B cell (primary cell): ENCODE measurements around the gene CALY. TPM values are rescaled to one million over a fixed set of nuclear protein-coding genes. Genes with fewer than 3 reads are reported as not detected.
"Not testable (repeated sequence)": the region's sequence is repeated elsewhere in the genome, so short reads cannot be mapped to it uniquely, and the experiment has no call there.

Experiments
- ATAC-seq: fragments of 200-7000 bp; cut with Tn5 transposase; one replicate; pipeline ENCODE4 v1.10.0; 2021; ENCODE audit warnings: low read depth, mild to moderate bottlenecking, moderate number of reproducible peaks, moderate library complexity
- CTCF ChIA-PET: fragments of 350-600 bp; sonication (Branson Sonifier 250); formaldehyde crosslinking; loops from one replicate; lab custom pipeline; 2021; ENCODE audit warnings: antibody characterized with exemption, inconsistent platforms; lab: Charles Lee
- POLR2A ChIA-PET: fragments of 350-600 bp; sonication (Branson Sonifier 250); formaldehyde crosslinking; loops from one replicate; lab custom pipeline; 2021; ENCODE audit warnings: antibody characterized with exemption; lab: Charles Lee
- DNase-seq: peaks from one replicate; pipeline ENCODE4 v3.0.0; 2013
- H2AFZ ChIP-seq: 2 replicates; pipeline ENCODE4 v1.6.1; 2012; ENCODE audit warnings: mild to moderate bottlenecking, low read depth, low read length; ENCODE audit not compliant: insufficient read depth, poor library complexity, severe bottlenecking
- H3K27ac ChIP-seq, 2 donors: 1 replicate in 1 of 2; 2 replicates in 1 of 2; pipeline ENCODE4 v1.5.1; 2012 to 2013; ENCODE audit warnings: low read length in 2 of 2, mild to moderate bottlenecking in 2 of 2, moderate library complexity in 1 of 2
- H3K27me3 ChIP-seq, 4 experiments: fragments of 200-600 bp in 1 of 4; sonication (generic) in 1 of 4; replicated peaks in 1 of 4; 1 replicate in 2 of 4; 2 replicates in 2 of 4; pipeline versions ENCODE4 v1.6.1 to v1.7.0; 2013 to 2016; ENCODE audit warnings: low read length in 3 of 4, mild to moderate bottlenecking in 2 of 4, mixed read lengths in 1 of 4, moderate library complexity in 1 of 4; ENCODE audit not compliant: insufficient read depth in 4 of 4, control insufficient read depth in 3 of 4; ENCODE audit errors: control extremely low read depth in 1 of 4
- H3K36me3 ChIP-seq, 2 experiments: replicated peaks in 1 of 2; 1 replicate in 1 of 2; 2 replicates in 1 of 2; pipeline versions ENCODE4 v1.6.1 to v1.7.1; 2013; ENCODE audit warnings: low read length in 1 of 2; ENCODE audit not compliant: insufficient read depth in 2 of 2, control insufficient read depth in 1 of 2; ENCODE audit errors: control extremely low read depth in 1 of 2, extremely low read depth in 1 of 2
- H3K4me1 ChIP-seq, 2 donors: fragments of 200-600 bp in 1 of 2; sonication (generic) in 1 of 2; 1 replicate in 1 of 2; 2 replicates in 1 of 2; pipeline versions ENCODE4 v1.5.1 to v1.6.1; 2013 to 2017; ENCODE audit warnings: low read length in 2 of 2; ENCODE audit not compliant: control insufficient read depth in 2 of 2, insufficient read depth in 2 of 2
- H3K4me2 ChIP-seq: replicated peaks from 2 replicates; pipeline ENCODE3; 2012; ENCODE audit warnings: mild to moderate bottlenecking, low read depth, low read length; ENCODE audit not compliant: poor library complexity, severe bottlenecking
- H3K4me3 ChIP-seq, 5 experiments: fragments of 200-600 bp in 1 of 5; sonication (generic) in 1 of 5; 1 replicate in 3 of 5; 2 replicates in 2 of 5; pipeline versions ENCODE4 v1.5.1 to v1.7.0; 2011 to 2016; ENCODE audit warnings: low read length in 4 of 5, mild to moderate bottlenecking in 4 of 5, low read depth in 2 of 5, control low read depth in 1 of 5, moderate library complexity in 1 of 5; ENCODE audit not compliant: insufficient read depth in 1 of 5; ENCODE audit errors: control extremely low read depth in 1 of 5, extremely low read depth in 1 of 5
- H3K79me2 ChIP-seq: fragments of 200-600 bp; sonication (generic); one replicate; pipeline ENCODE4 v1.6.0; 2016; ENCODE audit warnings: low read length; ENCODE audit not compliant: control insufficient read depth, insufficient read depth
- H3K9ac ChIP-seq: fragments of 200-600 bp; sonication (generic); 2 replicates; pipeline ENCODE4 v1.6.1; 2017; ENCODE audit warnings: mild to moderate bottlenecking, low read length, moderate library complexity
- H3K9me3 ChIP-seq, 3 donors: one replicate each; pipeline versions ENCODE4 v1.6.1 to v1.7.1; 2013; ENCODE audit warnings: low read length in 2 of 3; ENCODE audit not compliant: control insufficient read depth in 2 of 3, insufficient read depth in 1 of 3; ENCODE audit errors: control extremely low read depth in 1 of 3
- H4K20me1 ChIP-seq: 2 replicates; pipeline ENCODE4 v1.6.0; 2012; ENCODE audit warnings: mild to moderate bottlenecking, low read length; ENCODE audit not compliant: insufficient read depth, control insufficient read depth, poor library complexity, severe bottlenecking
- H3K27ac Mint-ChIP-seq: one replicate; pipeline ENCODE4 v1.8.0; 2021; ENCODE audit warnings: mixed read lengths
- H3K27me3 Mint-ChIP-seq: one replicate; pipeline ENCODE4 v1.8.0; 2021; ENCODE audit warnings: mixed read lengths
- H3K4me1 Mint-ChIP-seq: one replicate; pipeline ENCODE4 v1.8.0; 2021; ENCODE audit warnings: mixed read lengths
- H3K4me3 Mint-ChIP-seq: one replicate; pipeline ENCODE4 v1.8.0; 2021; ENCODE audit warnings: mixed read lengths
- H3K9me3 Mint-ChIP-seq: one replicate; pipeline ENCODE4 v1.8.0; 2022; ENCODE audit warnings: mixed read lengths; ENCODE audit not compliant: insufficient read depth
- EZH2 ChIP-seq: IDR thresholded peaks from 2 replicates; pipeline ENCODE4 v1.6.1; 2012; ENCODE audit warnings: borderline replicate concordance, low read depth, mild to moderate bottlenecking, moderate library complexity, low read length; ENCODE audit not compliant: insufficient read depth, poor library complexity, severe bottlenecking
- WGBS: methylation state at CpG from one replicate; pipeline ENCODE4 v1.1.5; 2013; ENCODE audit warnings: missing lambda C conversion rate; ENCODE audit not compliant: insufficient coverage; 5-methylcytosine and 5-hydroxymethylcytosine counted together
- intact Hi-C: fragments of 100-400 bp; cut with micrococcal nuclease; formaldehyde crosslinking; loops from one replicate; pipeline ENCODE4 v1.10.0; 2022
- polyA plus RNA-seq: library from polyadenylated mRNA; depleted of rRNA; stranded (reverse); fragments of >200 nt; gene quantifications from 2 replicates; pipeline ENCODE4 v1.2.3, GENCODE V29; 2012
- total RNA-seq, 2 donors: library from RNA; stranded (reverse); fragments of 120-200 nt in 1 of 2; gene quantifications; 1 replicate in 1 of 2; 2 replicates in 1 of 2; pipeline versions ENCODE4 v1.2.3 to v1.2.4, GENCODE V29; 2013 to 2022
- TF ChIP-seq, protein P1 (sequence below): fragments of 200-600 bp; IDR thresholded peaks from one replicate; pipeline ENCODE4 v1.8.0; 2022; ENCODE audit warnings: antibody characterized with exemption, mild to moderate bottlenecking

Gene CALY
- total and polyA plus RNA-seq, 2 donors (not counting 1 experiment from before 2014, with no cell fraction given), result 0.21 TPM; not detected in 1

DNA sequence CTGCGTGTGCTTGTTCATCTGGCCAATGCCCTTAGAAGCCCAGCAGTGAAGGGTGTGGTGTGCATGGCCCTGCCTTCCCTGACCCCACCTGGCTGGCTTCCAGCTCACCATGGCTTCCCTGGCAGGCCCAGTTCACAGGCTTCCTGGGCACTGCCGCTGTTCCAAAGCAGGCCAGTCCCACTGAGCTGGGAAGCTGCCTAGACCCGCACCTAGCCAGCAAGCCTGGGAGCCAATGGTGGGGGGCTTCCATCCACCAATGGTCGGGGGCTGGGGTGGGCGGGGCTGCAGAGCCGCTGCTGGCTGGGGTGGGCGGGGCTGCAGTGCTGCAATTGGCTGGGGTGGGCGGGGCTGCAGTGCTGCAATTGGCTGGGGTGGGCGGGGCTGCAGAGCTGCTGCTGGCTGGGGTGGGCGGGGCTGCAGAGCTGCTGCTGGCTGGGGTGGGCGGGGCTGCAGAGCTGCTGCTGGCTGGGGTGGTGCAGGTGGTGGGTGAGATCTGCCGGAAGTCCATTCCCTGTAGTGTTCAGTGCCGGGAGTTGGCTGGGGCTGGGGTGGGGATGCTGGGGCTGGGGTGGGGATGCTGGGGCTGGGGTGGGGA lies 12.4 kb downstream of the CALY start:
- peaks cover 0 to 24% (median 0%) of the 10 kb centered on the region in 3 donors for H3K9me3 ChIP-seq
- peaks cover 3% of the 10 kb centered on the region for H3K9me3 Mint-ChIP-seq
- H3K79me2 ChIP-seq, result no peaks in the 10 kb centered on the region
- H3K4me3 Mint-ChIP-seq, result peak overlapping the region; percentile 24
- no peak overlapping the region for H3K27ac ChIP-seq
- H3K9ac ChIP-seq, result peak overlapping the region; percentile 57
- DNase-seq, result peak; percentile 57
- no peaks in the 10 kb centered on the region for H4K20me1 ChIP-seq
- ChIA-PET CTCF (interaction anchor here (0.6 to 1.6 kb wide), 3 partner anchors 9 to 181 kb away, joined by 3 to 6 read pairs (median 3); partner anchors contain the start of gene MTG1), POLR2A (interaction anchor here (0.7 to 0.9 kb wide), 2 partner anchors 9 to 49 kb away, joined by 3 read pairs; no protein-coding TSS in a partner anchor)
- peaks cover 17 to 34% of the 10 kb centered on the region in 2 donors for H3K4me1 ChIP-seq
- intact Hi-C loops, result no loop called here
- H3K36me3 ChIP-seq, result no peaks in the 10 kb centered on the region
- H3K27ac Mint-ChIP-seq, result peak overlapping the region; percentile 33
- H3K4me1 Mint-ChIP-seq, result peaks cover 15% of the 10 kb centered on the region
- H3K4me3 ChIP-seq, result no peak overlapping the region
- TF ChIP-seq, protein P1, sequence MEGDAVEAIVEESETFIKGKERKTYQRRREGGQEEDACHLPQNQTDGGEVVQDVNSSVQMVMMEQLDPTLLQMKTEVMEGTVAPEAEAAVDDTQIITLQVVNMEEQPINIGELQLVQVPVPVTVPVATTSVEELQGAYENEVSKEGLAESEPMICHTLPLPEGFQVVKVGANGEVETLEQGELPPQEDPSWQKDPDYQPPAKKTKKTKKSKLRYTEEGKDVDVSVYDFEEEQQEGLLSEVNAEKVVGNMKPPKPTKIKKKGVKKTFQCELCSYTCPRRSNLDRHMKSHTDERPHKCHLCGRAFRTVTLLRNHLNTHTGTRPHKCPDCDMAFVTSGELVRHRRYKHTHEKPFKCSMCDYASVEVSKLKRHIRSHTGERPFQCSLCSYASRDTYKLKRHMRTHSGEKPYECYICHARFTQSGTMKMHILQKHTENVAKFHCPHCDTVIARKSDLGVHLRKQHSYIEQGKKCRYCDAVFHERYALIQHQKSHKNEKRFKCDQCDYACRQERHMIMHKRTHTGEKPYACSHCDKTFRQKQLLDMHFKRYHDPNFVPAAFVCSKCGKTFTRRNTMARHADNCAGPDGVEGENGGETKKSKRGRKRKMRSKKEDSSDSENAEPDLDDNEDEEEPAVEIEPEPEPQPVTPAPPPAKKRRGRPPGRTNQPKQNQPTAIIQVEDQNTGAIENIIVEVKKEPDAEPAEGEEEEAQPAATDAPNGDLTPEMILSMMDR, result no peak
- TF ChIP-seq EZH2, result no peak
- WGBS, result 14% methylated on average over 9 of the region's 13 CpGs
- peak; percentile 71 for ATAC-seq
- peaks cover 0 to 52% (median 37%) of the 10 kb centered on the region in 4 experiments for H3K27me3 ChIP-seq
- peaks cover 50% of the 10 kb centered on the region for H3K27me3 Mint-ChIP-seq
- no peak overlapping the region for H2AFZ ChIP-seq
- H3K4me2 ChIP-seq, result peak overlapping the region; percentile 85

- H4K20me1 ChIP-seq, H3K9me3 Mint-ChIP-seq, H3K4me2 ChIP-seq, H3K4me3 Mint-ChIP-seq, H2AFZ ChIP-seq, H3K79me2 ChIP-seq, ATAC-seq, H3K4me3 ChIP-seq, POLR2A ChIA-PET, H3K27ac Mint-ChIP-seq, intact Hi-C loops, DNase-seq, H3K36me3 ChIP-seq, H3K27ac ChIP-seq, H3K9ac ChIP-seq: not testable (repeated sequence)
- Histone ChIP-seq H3K4me1 (peaks cover 26 to 33% of the 10 kb centered on the region in 2 donors), H3K27me3 (peaks cover 0 to 41% (median 25%) of the 10 kb centered on the region in 4 experiments), H3K9me3 (peaks cover 0 to 28% (median 0%) of the 10 kb centered on the region in 3 donors)
- no CpG with 5 or more reads among the region's 14 CpGs for WGBS
- Mint-ChIP-seq H3K27me3 (peaks cover 40% of the 10 kb centered on the region), H3K4me1 (peaks cover 21% of the 10 kb centered on the region)
- CTCF ChIA-PET, result interaction anchor here (1.9 kb wide), 1 partner anchor 8 kb away, joined by 6 read pairs; no protein-coding TSS in a partner anchor
Observed at GRCh38 chr10:133322064-133322709, 14.5 kb downstream of the CALY start.

- H3K79me2 ChIP-seq, H3K36me3 ChIP-seq, H3K4me3 Mint-ChIP-seq, H3K9me3 Mint-ChIP-seq, H3K4me2 ChIP-seq, ATAC-seq, H3K27ac Mint-ChIP-seq, intact Hi-C loops, H4K20me1 ChIP-seq, H3K4me3 ChIP-seq, H2AFZ ChIP-seq, DNase-seq, H3K9ac ChIP-seq, H3K27ac ChIP-seq: not testable (repeated sequence)
- Histone ChIP-seq H3K4me1 (peaks cover 20 to 21% of the 10 kb centered on the region in 2 donors), H3K9me3 (peaks cover 0 to 22% (median 0%) of the 10 kb centered on the region in 3 donors), H3K27me3 (peaks cover 0 to 28% (median 12%) of the 10 kb centered on the region in 4 experiments)
- Mint-ChIP-seq H3K4me1 (peaks cover 18% of the 10 kb centered on the region), H3K27me3 (peaks cover 28% of the 10 kb centered on the region)
- WGBS, result 78% methylated on average over 5 of the region's 6 CpGs
- POLR2A ChIA-PET, result interaction anchor here (0.6 kb wide), 1 partner anchor 18 kb away, joined by 4 read pairs; no protein-coding TSS in a partner anchor
- CTCF ChIA-PET, result interaction anchor here (1.9 to 3.4 kb wide), 2 partner anchors 9 to 64 kb away, joined by 6 to 11 read pairs; no protein-coding TSS in a partner anchor
Observed at GRCh38 chr10:133320852-133321422, 15.8 kb downstream of the CALY start.
